HG03175 (cell line): ENCODE results near the gene TRIM15.
"Not testable (repeated sequence)": the region's sequence is repeated elsewhere in the genome, so short reads cannot be mapped to it uniquely, and the experiment has no call there.

Experiments
- ATAC-seq: cut with Tn5 transposase; IDR thresholded peaks from one replicate; pipeline ENCODE4 v1.9.1; 2021; ENCODE audit warnings: mild to moderate bottlenecking, moderate library complexity; ENCODE audit not compliant: unreplicated experiment

The TRIM15 gene

DNA sequence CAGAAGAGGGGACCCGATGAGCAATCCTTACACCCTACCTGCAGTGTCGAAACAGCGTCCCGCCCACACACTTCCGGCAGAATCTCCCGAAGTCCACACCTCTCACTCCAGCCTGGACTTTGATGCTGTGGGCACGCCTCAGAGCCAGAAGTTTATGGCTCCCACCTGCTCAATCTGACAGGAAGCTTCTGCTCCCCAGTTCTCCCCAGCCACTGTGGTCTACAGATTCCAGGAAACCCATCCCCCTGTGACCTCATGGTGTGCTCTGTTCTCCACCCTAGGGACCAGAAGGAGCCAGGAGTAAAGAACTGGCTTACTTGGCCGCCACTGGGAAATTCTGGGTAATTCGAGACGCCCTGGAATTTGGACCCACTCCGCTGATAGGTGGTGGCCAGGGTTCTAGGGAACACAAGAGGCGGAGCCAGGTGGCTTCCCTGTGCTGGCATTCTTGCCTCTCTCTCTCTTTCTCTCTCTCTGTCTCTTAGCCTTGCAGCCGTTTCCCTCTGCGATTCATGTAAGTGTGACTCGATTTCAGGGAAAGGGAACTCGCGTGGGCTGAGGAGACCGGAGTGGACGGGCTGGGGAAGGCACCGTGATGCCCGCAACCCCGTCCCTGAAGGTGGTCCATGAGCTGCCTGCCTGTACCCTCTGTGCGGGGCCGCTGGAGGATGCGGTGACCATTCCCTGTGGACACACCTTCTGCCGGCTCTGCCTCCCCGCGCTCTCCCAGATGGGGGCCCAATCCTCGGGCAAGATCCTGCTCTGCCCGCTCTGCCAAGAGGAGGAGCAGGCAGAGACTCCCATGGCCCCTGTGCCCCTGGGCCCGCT, at the start of gene TRIM15:
Gene TRIM15, plus strand, starts transcription at position 457 of the 828 bp plus-strand sequence. Its CDS starts 139 bp downstream, at position 596.
- ATAC-seq, result no peak

DNA sequence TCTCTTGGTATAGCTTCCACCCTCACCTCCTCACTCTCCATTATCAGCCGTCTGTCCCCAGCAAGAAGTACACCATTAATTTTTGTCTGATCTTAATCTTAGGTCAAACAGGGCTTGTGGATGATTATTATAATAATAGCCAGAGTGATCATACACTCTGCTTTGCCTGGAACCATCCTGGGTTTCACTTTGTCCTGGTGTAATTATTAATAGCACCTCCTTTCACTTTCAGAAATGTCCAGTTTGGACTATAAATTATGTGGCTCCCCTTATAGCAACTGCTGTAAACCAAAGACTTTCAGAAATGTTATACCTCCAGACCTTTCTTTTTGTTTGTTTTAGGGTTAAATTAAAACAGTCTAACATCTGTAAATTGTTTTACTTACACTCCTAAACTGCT, 49.5 kb upstream of the TRIM15 start:
- ATAC-seq, result no peak

DNA sequence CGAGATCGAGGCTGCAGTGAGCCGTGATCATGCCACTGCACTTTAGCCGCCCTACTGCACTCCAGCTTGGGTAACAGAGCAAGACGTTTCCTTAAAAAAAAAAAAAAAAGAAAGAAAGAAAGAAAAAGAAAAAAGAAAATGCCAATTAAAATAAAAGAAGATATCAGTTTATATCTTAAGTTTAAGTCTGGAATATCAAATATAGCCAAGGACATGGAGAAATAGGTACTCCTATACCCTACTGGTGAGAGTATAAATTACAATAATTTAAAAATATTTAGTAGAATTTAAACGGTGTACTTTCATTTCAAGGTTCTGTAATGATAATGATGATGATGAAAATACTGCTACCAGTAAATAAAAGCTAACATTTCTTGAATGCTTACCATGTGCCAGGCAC, 46.6 kb upstream of the TRIM15 start:
- ATAC-seq, result no peak

DNA sequence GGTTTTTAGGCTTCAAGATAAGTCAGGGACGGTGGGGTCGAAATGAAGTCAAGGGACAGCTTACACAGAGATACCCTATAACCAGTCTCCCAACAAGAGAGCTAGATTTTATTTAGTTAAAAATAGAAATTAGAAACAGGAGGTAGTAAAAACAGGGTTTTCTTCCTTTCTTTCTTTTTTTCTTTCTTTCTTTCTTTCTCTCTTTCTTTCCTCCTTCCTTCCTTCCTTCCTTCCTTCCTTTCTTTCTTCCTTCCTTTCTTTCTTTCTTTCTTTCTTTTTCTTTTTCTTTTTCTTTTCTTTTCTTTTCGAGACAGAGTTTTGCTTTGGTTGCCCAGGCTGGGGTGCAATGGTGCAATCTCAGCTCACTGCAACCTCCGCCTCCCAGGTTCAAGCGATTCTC, 44.7 kb upstream of the TRIM15 start:
- ATAC-seq, result not testable (repeated sequence)

DNA sequence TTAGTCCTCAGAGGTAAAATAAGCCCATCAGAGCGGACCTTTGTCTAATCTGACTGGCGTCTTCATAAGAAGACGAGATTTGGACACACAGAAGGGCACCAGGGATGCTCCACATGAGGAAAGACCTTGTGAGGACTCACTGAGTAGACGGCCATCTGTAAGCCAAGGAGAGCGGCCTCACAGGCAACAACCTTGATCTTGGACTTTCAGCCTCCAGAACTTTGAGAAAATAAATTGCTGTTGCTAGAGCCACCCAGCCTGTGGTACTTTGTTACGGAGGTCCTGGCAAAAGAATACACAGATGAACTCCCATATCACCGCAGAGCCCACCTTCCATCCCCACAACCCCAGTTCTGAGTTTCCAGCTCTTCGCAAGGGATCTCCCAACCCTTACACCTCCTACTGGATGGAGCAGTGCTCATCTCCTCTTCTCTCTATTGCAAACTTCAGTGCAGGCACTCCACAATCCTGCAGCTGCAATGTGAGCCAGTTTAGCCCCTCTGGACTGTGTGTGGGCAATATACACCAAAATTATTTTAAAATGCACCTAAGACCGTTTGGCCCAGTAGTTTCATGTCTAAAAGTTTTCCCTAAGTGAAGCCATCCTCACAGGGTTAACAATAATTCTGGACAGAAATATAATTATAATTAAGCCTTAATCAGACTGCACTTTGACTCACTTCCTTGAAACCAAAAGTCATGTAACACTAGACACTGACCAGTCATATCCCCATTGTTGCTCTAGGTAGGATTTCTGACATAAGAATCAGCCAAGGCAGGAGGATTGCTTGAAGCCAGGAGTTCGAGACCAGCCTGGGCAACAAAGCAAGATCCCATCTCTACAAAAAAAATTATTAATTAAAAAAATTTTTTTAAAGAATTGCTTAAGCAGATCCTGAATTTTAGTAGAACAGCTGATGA, 41.6 kb upstream of the TRIM15 start:
- ATAC-seq, result no peak

DNA sequence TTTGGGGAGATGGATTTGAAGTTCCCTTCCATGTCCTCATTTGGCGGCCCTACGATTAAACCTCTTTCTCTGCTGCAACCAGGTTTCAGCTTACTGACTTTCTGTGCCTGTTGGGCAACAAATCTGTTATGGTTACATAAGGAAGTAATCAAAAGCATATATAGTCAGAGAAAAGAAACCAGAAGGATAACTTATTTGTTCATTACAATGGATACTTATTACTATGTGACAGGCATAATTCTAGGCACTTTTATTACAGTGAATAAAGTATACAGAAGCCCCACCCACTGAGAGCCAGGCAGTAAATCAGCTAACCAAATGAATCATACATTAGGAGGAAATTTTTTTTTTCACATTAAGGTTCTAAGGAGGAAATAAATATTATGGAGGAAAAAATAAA, 40.8 kb upstream of the TRIM15 start:
- ATAC-seq, result no peak

DNA sequence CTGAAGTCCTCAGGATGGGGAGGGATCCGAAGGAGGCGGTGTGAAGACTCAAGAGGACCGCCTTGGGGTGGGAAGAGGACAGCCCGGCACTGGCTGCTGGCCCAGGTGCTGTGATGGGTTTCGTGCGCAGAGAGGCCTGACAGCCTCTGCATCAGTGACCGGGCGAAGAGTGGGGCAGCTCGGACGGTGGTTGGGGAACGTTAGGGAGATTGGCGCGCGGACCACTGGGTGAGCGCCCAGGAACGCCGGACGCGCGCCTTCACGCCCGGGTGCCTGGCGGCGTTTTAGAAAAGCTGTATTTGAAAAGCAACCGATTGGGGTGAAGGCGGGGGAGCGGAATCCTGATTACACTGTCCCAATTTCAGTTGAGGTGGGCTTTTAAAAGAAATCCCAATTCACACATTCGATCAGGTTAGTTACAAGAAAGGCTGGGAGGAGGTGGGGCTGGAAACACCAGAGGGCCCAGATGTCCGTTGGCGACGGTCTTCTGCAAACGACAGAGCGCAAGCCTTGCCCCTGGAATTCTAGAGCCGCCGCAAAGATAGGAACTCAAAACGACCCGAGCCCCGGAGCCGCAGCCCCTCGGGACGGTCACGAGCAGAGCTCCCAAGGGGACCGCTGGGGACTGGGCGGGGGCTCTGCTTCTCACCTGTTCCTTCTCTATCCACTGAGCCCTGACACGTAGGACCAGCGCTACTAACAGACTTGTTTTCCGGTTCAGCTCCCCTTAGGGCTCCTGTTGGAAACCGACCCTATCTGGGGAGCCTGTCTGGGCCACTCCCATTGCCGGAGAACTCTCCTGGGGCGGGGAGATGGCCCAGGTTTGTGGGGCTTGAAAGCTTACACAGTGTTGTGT, 35.9 kb upstream of the TRIM15 start:
- ATAC-seq, result no peak

DNA sequence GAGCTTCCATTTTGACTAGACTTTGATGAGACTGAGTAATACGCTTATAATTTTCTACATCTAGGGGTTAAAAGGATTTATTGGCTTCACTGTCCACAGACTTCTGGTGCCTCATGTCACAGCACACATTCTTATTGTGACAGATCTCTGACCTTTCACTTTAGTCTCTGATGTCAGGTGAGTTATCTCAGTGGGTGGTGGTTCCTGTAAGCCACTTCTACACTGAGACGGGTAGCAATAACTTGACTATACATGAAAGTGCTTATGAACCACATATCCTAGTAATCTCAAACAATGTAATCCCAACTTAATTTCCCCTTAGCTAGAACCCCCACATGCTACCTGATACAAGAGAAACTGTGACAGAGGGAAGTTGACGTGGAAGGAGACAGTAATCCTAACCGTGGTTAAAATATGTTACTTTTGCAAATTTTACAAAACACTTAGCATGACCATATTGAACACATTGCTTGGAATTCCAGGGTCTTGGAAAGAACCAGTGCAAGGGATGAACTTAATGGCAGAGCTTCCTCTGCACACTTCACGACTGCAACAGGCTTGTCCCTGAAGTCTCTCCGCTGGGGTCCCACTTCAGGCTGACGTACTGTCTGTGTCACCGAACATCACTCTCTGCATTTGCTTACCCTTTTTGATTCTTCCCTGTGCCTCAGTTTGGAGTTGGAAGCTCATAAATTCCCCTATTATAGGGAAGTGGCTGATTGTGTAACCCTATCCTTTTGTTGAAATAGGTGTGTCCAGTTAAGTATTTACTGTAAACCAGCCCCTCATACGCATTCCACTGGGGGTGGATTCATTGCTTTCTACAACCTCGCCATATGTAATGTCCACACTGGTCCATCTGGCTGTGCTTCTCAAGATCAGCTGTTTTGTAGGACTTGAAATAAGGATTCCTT, 33.8 kb upstream of the TRIM15 start:
- ATAC-seq, result no peak

DNA sequence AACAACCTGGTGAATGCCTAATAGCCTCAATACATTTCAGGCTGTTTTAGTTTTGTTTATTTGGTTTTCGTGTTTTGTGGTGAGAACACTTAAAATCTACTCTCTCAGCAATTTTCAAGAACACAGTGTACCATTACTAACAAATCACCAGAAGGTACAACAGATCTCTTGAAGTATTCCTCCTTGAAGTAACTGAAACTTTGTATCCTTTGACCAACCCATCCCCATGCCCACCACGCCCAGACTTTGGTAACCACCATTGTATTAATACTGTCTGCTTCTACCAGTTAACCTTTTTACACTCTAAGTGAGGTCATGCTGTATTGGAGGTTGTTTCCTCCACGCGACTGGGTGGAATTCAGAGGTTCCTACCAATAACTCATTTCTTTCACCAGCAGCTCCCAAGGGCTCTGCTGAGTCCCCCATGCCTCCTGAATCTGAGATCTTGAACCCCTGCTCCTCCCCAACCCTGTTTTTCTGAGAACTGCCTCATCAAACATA, 33.1 kb upstream of the TRIM15 start:
- no peak for ATAC-seq

DNA sequence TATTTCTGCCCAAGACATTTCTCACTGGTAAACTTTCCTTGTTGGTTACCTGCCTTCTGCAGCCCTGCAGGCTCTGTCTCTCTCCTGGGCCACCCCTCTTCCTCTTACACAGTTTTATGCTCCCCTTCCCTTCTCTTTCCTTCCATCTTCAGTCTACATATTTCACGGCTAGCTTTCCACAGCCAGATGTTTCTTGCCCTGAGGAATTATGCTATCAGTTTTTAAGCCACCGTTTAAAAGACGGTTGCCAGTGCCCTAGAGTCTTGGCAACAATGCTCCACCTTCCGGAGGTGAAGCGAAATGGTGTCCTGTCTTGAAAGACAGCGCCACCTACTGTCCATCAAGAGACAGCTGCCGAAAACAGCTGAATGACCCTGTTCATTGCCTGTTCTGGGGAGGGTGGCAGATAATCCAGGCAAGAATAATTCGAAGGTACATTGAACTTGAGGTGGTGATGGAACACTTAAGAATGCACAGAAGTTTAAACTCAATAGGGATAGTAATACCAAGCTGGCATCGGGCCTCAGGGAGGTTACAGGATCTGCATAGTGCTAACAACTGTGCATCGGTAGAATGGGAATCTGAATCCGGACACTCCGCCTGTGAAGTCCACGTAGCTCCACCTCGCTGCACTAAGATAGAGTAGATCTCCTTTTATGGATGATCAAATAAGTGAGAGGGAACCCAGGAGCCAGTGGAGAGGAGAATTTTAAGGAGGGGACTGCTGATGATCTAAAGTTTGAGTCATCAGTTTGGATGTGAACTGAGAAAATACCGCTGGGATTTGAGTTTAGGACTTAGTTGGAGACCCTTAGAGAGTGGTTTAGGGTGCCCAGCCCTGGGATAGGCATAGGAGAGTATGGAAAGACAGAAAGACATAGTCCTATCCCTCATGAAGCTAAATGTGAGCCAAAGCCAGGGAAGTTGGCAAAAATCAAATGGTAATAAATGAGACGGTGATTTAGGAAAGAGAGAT, 32.2 kb upstream of the TRIM15 start:
- ATAC-seq, result peak; percentile 77

DNA sequence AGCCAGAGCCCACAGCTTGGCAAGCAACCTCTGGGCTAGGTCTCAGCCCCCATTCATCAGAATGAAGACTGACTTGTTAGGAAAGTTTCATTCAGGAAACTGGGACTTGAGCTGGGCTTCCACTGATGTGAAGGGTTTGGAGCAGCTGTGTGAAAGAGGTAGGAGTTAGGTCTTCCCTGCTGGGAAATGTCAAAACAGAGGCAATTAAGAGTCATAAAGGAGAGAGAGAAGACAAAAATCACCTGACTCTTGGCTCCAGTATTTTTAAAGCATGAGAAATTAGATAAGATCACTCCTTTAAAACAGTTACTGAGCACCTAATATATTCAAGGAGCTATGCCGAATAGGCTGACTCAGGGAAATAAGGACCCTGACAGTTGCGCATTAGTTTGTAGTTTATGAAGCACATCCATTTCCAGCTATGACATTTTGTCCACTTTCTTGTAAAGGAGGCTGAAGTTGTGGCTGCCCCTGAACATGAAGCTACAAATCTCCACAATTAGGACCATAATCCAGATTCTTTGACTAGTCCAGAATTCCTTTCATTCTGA, 31.3 kb upstream of the TRIM15 start:
- ATAC-seq, result no peak

DNA sequence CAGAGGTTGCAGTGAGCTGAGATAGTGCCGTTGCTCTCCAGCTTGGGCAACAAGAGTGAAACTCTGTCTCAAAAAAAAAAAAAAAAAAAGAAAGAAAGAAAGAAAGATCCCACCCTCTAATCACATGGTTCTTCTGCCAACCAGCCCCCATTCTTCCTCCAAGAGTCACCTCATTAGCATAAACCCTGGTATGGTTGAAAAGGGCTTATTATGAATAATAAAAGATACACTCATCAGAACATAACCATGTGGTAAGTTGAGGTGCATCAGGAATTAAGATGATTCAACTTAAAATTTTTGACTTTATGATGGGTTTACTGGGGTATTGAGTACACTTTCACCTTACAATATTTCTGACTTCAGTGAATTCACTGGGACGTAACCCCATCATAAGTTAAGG, 28.2 kb upstream of the TRIM15 start:
- ATAC-seq, result no peak

DNA sequence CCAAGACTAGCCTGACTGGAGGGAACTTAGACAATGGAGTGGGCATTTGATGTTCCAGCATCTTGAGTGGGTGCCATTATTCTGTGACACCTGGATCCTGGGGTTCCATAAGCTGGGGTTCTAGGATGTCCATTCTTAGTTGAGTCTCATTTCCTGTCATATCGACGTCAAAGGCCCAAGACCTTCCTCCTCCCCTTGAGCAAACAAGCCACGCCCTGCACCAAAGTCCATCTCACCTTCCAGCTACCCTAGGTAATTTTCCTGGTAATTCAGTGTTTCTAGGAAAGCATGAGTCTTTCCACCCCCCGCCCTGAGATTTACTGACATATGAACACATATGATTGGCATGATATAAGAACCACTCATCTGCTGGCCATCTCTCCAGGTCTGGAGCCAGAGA, 27.6 kb upstream of the TRIM15 start, which contains the start of gene TRIM40:
Gene TRIM40, plus strand, starts transcription at position 384 of the 400 bp plus-strand sequence. CDS start 897 bp downstream, outside the sequence.
- ATAC-seq, result no peak

DNA sequence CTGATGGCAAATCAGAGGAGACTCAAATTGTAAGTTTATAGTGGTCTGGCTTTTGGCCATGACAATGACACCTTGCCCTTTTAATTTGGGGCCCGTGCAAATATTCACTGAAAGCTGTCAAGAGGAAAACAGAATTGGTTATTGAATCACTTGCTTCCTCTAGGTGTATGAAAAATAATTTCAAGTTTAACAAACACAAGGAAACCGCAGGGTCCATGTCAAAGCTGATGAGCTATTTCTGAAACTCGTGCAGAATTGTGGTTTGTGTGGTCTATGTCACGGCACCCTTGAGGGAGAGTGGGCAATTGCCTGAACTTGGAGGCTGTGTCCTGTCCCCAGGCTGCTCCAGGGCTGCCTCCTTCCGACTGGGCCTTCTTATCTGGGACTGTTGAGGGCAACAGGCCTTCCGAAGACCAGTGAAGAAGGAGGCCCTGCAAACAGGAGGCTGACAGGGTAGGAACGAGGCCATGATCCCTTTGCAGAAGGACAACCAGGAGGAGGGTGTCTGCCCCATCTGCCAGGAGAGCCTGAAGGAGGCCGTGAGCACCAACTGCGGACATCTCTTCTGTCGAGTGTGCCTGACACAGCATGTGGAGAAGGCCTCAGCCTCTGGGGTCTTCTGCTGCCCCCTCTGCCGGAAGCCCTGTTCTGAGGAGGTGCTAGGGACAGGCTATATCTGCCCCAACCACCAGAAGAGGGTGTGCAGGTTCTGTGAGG, 26.6 kb upstream of the TRIM15 start:
- ATAC-seq, result no peak

DNA sequence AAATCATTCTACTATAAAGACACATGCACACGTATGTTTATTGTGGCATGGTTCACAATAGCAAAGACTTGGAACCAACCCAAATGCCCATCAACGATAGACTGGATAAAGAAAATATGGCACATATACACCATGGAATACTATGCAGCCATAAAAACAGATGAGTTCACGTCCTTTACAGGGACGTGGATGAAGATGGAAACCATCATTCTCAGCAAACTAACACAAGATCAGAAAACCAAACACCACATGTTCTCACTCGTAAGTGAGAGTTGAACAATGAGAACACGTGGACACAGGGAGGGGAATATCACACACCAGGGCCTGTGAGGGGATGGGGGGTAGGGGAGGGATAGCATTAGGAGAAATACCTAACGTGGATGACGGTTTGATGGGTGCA, 23.1 kb upstream of the TRIM15 start:
- ATAC-seq, result not testable (repeated sequence)

DNA sequence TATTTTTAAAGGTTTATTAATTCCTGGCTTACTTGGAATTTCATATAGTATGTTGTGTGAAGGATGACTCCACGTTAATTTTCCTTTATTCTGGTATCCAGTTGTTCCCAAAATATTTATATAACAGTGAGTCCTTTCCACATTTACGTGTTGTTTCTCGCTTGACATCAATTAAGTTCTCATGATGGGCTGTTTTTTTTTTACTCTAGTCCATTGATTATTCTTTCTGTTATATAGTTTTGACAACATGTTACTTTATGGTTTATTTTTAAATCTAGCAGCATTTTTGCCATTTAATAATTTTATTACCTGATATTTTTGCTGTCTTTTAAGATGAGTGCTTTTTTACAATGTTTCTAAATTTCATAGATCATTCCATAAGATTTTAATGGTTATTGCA, 20.7 kb upstream of the TRIM15 start:
- no peak for ATAC-seq

DNA sequence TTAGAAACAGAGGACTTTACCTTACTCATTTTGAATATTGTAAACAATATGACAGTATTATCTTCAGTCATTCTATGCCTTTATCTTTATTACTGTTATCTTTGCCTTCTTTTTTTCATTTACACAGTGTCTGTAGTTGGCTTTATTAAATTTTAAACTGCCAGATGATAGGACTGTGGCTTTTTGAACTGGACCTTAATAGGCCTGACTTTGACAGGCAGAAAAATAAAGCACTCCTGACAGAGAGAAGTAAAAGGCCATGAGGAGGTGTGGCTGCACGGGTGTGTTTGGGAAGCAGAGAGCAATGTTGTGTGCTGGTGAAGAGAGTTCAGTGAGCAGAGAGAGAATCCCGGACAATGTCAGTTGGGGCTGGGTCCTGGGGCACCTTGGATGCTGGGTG, 19.6 kb upstream of the TRIM15 start:
- ATAC-seq, result no peak
